LNCaP clone FGC (cell line): Measurements from ENCODE around the gene SLC39A13.
A peak's percentile ranks its signal among the peaks of the same experiment; 100 is the strongest.

Source experiments
- DNase-seq: peaks from one replicate; pipeline ENCODE4 v3.0.0-alpha.2; 2011; ENCODE audit warnings: low read depth
- H3K4me3 ChIP-seq: 2 replicates; pipeline ENCODE4 v1.5.1; 2011; ENCODE audit warnings: mild to moderate bottlenecking, low read depth, low read length, control low read depth
- TF ChIP-seq, protein P1 (sequence below): IDR thresholded peaks from 2 replicates; pipeline ENCODE4 v1.5.1; 2012; ENCODE audit warnings: mild to moderate bottlenecking; ENCODE audit not compliant: control insufficient read depth, insufficient read depth; ENCODE audit errors: extremely low read depth

The SLC39A13 gene

DNA sequence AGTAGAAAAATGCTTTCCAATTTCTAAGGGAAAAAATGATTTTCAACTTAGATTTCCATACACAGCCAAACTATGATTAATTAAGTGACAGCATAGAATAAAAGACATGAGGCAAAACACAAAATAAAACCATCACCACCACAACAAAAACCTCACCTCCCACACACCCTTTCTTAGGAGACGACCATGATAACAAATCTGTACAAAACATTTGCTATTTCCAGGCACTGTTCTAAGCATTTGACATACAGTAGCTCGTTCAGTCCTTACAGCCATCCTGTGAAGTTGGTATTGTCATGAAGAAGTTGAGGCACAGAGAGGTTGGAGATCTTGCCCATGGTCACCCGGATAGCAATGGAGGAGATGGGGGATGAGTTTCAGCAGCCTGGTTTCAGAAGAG, 38.7 kb upstream of the SLC39A13 start:
- no peak for DNase-seq
- TF ChIP-seq, protein P1, sequence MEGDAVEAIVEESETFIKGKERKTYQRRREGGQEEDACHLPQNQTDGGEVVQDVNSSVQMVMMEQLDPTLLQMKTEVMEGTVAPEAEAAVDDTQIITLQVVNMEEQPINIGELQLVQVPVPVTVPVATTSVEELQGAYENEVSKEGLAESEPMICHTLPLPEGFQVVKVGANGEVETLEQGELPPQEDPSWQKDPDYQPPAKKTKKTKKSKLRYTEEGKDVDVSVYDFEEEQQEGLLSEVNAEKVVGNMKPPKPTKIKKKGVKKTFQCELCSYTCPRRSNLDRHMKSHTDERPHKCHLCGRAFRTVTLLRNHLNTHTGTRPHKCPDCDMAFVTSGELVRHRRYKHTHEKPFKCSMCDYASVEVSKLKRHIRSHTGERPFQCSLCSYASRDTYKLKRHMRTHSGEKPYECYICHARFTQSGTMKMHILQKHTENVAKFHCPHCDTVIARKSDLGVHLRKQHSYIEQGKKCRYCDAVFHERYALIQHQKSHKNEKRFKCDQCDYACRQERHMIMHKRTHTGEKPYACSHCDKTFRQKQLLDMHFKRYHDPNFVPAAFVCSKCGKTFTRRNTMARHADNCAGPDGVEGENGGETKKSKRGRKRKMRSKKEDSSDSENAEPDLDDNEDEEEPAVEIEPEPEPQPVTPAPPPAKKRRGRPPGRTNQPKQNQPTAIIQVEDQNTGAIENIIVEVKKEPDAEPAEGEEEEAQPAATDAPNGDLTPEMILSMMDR: no peak
- H3K4me3 ChIP-seq: no peak overlapping the region

DNA sequence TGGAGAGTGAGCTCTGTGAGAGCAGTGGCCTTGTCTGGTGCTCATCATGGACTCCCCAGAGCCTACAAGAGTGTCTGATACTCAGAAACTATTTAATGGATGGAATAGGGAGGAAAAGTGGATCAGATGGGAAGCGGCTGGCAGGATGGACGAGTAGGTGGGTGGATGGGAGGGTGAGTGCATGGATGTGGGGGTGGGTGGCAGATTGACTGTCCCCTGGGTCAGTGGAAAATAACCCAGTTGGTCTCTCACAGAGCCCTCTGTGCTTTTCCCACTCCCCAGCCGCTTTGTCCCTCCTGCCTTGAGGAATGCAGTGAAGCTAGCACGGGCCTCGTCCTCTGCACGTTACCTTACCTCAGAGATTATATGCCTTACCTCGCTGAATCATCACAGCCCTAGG, 36.0 kb upstream of the SLC39A13 start:
- H3K4me3 ChIP-seq: no peak overlapping the region
- no peak for DNase-seq

DNA sequence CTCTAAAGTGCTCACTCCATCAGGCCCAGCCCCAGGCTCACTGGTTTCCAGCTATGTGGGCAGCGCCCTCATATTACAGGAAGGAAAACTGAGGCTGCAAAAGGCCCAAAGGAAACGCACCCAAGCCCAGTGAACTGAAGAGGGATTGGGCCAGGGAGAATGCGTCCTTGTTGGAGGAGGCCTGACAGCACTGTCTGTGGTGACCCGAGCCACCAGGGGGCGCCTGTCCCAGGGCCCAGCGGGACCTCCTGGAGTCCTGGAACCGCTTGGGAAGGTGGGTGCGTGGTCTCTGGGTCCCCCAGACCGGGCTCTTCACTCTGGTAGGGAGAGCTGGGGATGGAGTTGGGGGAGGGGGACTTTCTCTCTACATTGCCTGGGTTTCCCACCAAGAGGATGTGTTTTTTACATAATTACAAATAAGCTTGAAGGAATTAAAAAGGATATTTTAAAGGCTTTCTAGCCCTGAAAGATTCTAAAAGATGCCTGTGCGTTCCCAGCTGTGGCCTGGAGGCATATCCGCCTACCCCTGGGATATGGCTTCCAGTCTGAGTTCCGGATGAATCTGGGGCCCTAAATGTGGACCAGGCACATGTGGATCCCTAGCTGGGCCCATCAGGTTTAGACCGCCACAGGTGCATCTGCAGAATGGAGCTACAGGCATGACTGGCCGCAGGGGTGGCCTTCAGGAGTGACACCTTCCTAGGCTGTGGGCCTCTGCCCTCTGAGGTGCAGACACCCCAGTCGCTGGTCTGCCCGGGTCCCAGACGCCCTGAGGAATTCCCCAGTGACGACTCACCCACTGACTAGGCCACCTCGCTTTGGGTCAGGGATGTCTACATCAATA, 34.3 kb upstream of the SLC39A13 start:
- TF ChIP-seq, protein P1: peak; percentile 91
- DNase-seq: no peak
- H3K4me3 ChIP-seq: no peak overlapping the region

More for the DNA sequence above, 36.0 kb upstream of the SLC39A13 start:
- TF ChIP-seq, protein P1: no peak

DNA sequence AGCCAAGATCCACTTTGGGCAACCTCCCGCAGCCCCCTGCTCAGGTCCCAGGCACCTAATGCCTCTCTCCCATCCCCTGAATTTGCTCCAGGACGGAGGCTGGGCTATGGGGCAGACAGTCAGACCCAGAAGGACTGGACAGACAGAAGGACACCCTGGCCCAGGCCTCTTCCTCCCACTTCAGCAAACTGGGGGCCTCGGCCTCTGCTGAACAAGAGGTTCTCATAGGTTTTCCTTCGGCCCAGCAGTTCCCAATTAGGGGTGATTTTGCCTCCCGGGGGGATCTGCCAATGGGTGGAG, 33.7 kb upstream of the SLC39A13 start:
- no peak for DNase-seq
- H3K4me3 ChIP-seq: no peak overlapping the region
- TF ChIP-seq, protein P1: no peak

DNA sequence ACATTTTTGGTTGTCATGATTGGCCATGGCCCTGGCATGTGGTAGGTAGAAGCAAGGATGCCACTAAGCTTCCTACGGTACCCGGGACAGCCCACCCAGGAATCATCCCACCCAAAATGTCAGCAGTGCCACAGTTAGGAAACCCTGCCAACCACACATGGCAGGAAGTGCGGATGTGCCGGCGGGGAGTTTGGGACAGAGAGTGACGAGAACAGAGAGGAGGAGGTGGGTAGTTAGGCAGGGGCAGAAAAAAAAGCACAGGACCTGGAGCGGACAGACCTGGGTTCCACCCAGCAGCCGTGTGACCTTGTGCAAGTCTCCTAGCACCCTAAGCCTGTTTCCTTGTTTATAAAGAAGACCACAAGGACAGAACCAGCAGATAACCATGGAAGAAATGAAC, 33.4 kb upstream of the SLC39A13 start:
- TF ChIP-seq, protein P1: no peak
- DNase-seq: no peak
- no peak overlapping the region for H3K4me3 ChIP-seq

DNA sequence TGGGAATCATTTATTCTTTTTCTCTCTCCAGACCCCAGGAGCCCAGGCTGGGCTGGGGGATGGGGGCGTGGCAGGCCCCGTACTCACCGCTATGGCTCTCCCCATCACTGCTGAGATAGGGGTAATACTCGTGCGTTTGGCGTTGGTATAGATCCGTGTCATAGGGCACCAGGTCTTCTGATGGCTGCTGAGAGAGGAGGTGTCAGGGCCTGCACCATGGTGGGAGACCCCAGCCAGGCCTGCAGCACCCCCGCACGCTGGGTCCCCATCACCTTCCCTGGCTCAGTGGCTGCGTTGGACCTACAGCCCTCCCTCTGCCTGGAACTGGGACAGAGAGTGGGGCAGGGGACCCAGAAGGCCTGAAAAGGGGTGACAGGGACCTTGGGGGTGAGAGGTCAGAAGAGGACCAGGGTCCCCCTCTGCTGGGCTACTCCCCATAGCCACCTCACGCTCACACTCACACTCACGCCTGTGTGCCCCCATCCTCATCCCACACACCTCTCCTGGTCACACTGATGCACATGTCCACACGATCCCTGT, 32.8 kb upstream of the SLC39A13 start:
- no peak for DNase-seq
- TF ChIP-seq, protein P1: no peak
- H3K4me3 ChIP-seq: no peak overlapping the region
